K562 (cell line): Measurements from ENCODE around the gene TKT. TPM values are rescaled to one million over a fixed set of nuclear protein-coding genes. Genes with fewer than 3 reads are reported as not detected.
A peak's percentile ranks its signal among the peaks of the same experiment; 100 is the strongest.

Source experiments
- CXXC5 ChIP-seq: fragments of 250-450 bp; sonication (Bioruptor Pico); IDR thresholded peaks from 2 replicates; pipeline ENCODE4 v1.8.0; 2022; ENCODE audit warnings: inconsistent platforms, mild to moderate bottlenecking, moderate library complexity
- ESRRB ChIP-seq: fragments of 250-450 bp; sonication (Bioruptor Pico); IDR thresholded peaks from 2 replicates; pipeline ENCODE4 v1.5.0; 2020; ENCODE audit warnings: mild to moderate bottlenecking, moderate library complexity, borderline replicate concordance
- FOXM1 ChIP-seq, 2 experiments: fragments of 450-650 bp in 1 of 2; sonication (generic) in 1 of 2; formaldehyde crosslinking in 1 of 2; IDR thresholded peaks; 2 replicates each; pipeline versions ENCODE4 v1.6.1 to v1.9.0; 2017 to 2022; ENCODE audit warnings: low read depth in 2 of 2, mild to moderate bottlenecking in 2 of 2, missing genetic modification reagents in 1 of 2, moderate library complexity in 1 of 2
- HDAC1 ChIP-seq, 2 experiments: fragments of 450-650 bp; IDR thresholded peaks; 2 replicates each; pipeline ENCODE4 v1.6.1; 2016 to 2017; ENCODE audit warnings: inconsistent platforms in 1 of 2, mild to moderate bottlenecking in 1 of 2, moderate library complexity in 1 of 2
- JUN ChIP-seq, 2 experiments: sonication (generic) in 1 of 2; formaldehyde crosslinking in 1 of 2; IDR thresholded peaks; 2 replicates each; pipeline versions ENCODE4 v1.6.1 to v1.8.0; 2012 to 2022; ENCODE audit warnings: borderline replicate concordance in 2 of 2, mild to moderate bottlenecking in 2 of 2, improper control_type of control experiment in 1 of 2, low read depth in 1 of 2, low read length in 1 of 2, missing genetic modification reagents in 1 of 2
- MBD2 ChIP-seq: sonication (generic); IDR thresholded peaks from 2 replicates; pipeline ENCODE4 v1.6.1; 2016; ENCODE audit warnings: low read depth, borderline replicate concordance
- MCM5 ChIP-seq: fragments of 450-650 bp; IDR thresholded peaks from 2 replicates; pipeline ENCODE4 v1.6.1; 2016; ENCODE audit warnings: low read depth
- MECOM ChIP-seq: fragments of 250-450 bp; sonication (Bioruptor Pico); IDR thresholded peaks from 2 replicates; pipeline ENCODE4 v1.8.0; 2022; ENCODE audit warnings: inconsistent platforms
- RBM22 ChIP-seq: fragments of 200-400 bp; formaldehyde crosslinking; IDR thresholded peaks from 2 replicates; pipeline ENCODE4 v1.6.1; 2018; ENCODE audit warnings: low read length, low read depth; ENCODE audit not compliant: poor library complexity, severe bottlenecking
- RBM25 ChIP-seq: fragments of 200-400 bp; formaldehyde crosslinking; IDR thresholded peaks from 2 replicates; pipeline ENCODE4 v1.6.1; 2018; ENCODE audit warnings: low read length, low read depth, moderate library complexity; ENCODE audit not compliant: severe bottlenecking
- TARDBP ChIP-seq: fragments of 450-650 bp; IDR thresholded peaks from 2 replicates; pipeline ENCODE4 v1.6.1; 2016
- TEAD2 ChIP-seq: fragments of 450-650 bp; IDR thresholded peaks from 2 replicates; pipeline ENCODE4 v1.6.1; 2016; ENCODE audit warnings: missing genetic modification characterization, control low read depth, missing compliant biosample characterization
- ZBTB1 ChIP-seq: sonication (generic); formaldehyde crosslinking; IDR thresholded peaks from 2 replicates; pipeline ENCODE4 v1.8.1; 2023; ENCODE audit warnings: missing genetic modification reagents, low read depth, mild to moderate bottlenecking, borderline replicate concordance
- ZNF239 ChIP-seq: fragments of 250-450 bp; sonication (Bioruptor Pico); IDR thresholded peaks from 2 replicates; pipeline ENCODE4 v1.4.0; 2020; ENCODE audit warnings: mild to moderate bottlenecking
- ZNF589 ChIP-seq: fragments of 200-800 bp; sonication (Bioruptor generic); IDR thresholded peaks from 2 replicates; pipeline ENCODE4 v1.6.1; 2016; ENCODE audit warnings: low read depth, missing genetic modification characterization, missing compliant biosample characterization
- ZNF76 ChIP-seq: fragments of 250-450 bp; sonication (Bioruptor Pico); IDR thresholded peaks from 2 replicates; pipeline ENCODE4 v1.4.0; 2020; ENCODE audit warnings: mild to moderate bottlenecking, moderate library complexity, borderline replicate concordance
- polyA plus RNA-seq, 8 experiments: library from polyadenylated mRNA; depleted of rRNA in 4 of 8; stranded (reverse) in 5 of 8; unstranded in 3 of 8; fragments of >200 nt; fragmentation: Nextera tagmentation in 2 of 8; fragmentation: Illumina TruSeq in 1 of 8; extraction: Ambion mirVana in 2 of 8; extraction: Trizol in 1 of 8; gene quantifications; 2 replicates each; pipeline versions ENCODE4 v1.2.1 to v1.2.3, GENCODE V29; 2011 to 2014; ENCODE audit warnings: inconsistent platforms in 1 of 8, missing spikeins in 1 of 8
- total RNA-seq, 7 experiments: library from RNA; depleted of rRNA in 6 of 7; stranded (reverse); fragments of >200 nt in 6 of 7; fragmentation: Illumina TruSeq in 2 of 7; extraction: Trizol in 2 of 7; gene quantifications; 2 replicates each; pipeline versions ENCODE4 v1.2.1 to v1.2.3, GENCODE V29; 2011 to 2021; ENCODE audit warnings: low replicate concordance in 1 of 7
- TF ChIP-seq, protein P1 (sequence below): sonication (generic); formaldehyde crosslinking; IDR thresholded peaks from 2 replicates; pipeline ENCODE4 v1.8.0; 2022; ENCODE audit warnings: mild to moderate bottlenecking, missing genetic modification reagents
- TF ChIP-seq, protein P2 (sequence below): sonication (generic); formaldehyde crosslinking; IDR thresholded peaks from 2 replicates; pipeline ENCODE4 v1.8.1; 2023; ENCODE audit warnings: mild to moderate bottlenecking, missing genetic modification reagents
- TF ChIP-seq, protein P3 (sequence below), 2 experiments: fragments of 150-350 bp in 1 of 2; IDR thresholded peaks; 2 replicates each; pipeline ENCODE4 v1.6.1; 2012 to 2016; ENCODE audit warnings: low read depth in 2 of 2, low read length in 2 of 2, mild to moderate bottlenecking in 1 of 2, moderate library complexity in 1 of 2

The TKT gene
- total and polyA plus RNA-seq, 9 of the 15 experiments (the other 6 are each of a cell fraction or from before 2014, with no cell fraction given), result 58.1 to 401 (median 187) TPM

DNA sequence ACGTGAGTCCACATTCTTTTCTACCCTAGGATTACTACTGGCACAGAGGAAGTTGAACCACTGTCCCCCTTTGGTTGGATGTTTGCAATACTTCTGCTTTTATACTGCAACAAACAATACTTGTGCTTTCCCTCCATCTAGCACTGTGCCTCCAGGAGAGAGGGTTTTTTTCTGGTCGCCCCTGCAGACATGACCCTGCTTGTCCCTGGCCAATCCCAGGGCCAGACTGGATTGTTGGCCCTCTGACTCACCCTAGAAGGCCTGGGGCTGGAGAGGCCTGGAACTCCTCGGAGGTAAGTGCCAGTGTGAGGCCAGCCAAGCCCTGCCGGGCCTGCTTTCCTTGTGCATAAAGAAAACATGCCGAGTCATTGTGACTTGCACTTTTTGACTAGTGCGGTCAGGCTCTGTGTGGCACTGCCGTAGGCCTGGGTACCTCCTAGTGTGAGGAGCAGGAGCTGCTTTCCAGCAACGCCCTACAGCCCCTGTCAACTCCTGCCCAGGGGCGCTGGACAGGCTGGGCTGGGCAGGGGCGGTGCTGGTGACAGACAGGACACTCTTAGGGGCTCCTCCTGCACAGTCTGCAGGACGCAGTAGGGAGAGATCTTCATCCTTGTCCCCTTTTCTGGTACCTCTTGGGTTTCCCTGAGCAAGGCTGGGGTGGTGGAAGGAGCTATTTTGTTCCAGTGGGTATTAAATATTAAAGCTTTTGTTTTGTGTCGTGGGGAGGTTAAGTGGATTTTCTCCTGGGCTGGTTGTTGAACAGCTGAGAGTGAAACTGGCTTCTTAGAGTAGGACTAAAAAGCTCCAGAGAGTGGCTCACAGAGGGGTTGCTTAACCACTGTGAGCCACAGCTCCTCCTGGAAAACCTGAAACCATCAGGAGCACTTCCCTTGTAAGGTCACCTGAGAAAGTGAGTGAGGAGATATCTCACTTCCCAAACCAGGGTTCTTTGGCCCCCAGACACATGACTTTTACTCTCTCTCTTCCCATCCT lies 14.4 kb upstream of the TKT start (continued):
- TF ChIP-seq, protein P1, sequence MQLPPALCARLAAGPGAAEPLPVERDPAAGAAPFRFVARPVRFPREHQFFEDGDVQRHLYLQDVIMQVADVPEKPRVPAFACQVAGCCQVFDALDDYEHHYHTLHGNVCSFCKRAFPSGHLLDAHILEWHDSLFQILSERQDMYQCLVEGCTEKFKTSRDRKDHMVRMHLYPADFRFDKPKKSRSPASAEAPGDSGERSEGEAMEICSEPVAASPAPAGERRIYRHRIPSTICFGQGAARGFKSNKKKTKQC (CRISPR knock-in tag), result no peak
- TF ChIP-seq ZNF76 (CRISPR knock-in tag) (0 out of 2 replicates have a peak, but pooled peaks have one; percentile 82), ZNF589 (peak; percentile 95), MBD2 (0 out of 2 replicates have a peak, but pooled peaks have one; percentile 14), MECOM (CRISPR knock-in tag) (0 out of 2 replicates have a peak, but pooled peaks have one; percentile 4), RBM22 (no peak), TEAD2 (tag) (peak; percentile 47; the same call in 1 of the 2 replicates), TARDBP (no peak), HDAC1 (IDR thresholded peaks at IDR 0.05) (0 out of 4 replicates have a peak, but pooled peaks of 1 of the 2 experiments have one; percentile 12), MCM5 (no peak), RBM25 (no peak), CXXC5 (CRISPR knock-in tag) (peak; percentile 79), ZNF239 (CRISPR knock-in tag) (peak; percentile 60), ZBTB1 (CRISPR knock-in tag) (no peak), FOXM1 (IDR thresholded peaks at IDR 0.05; ENCODE audit: low read depth) (no peak), FOXM1 (CRISPR knock-in tag; IDR thresholded peaks at IDR 0.05; ENCODE audit: low read depth) (no peak), JUN (IDR thresholded peaks at IDR 0.05; ENCODE audit: borderline replicate concordance, low read depth, low read length) (peak; percentile 57; the same call in 1 of the 2 replicates), JUN (CRISPR knock-in tag; IDR thresholded peaks at IDR 0.05; ENCODE audit: borderline replicate concordance) (no peak), ESRRB (CRISPR knock-in tag) (no peak)
- TF ChIP-seq, protein P2, sequence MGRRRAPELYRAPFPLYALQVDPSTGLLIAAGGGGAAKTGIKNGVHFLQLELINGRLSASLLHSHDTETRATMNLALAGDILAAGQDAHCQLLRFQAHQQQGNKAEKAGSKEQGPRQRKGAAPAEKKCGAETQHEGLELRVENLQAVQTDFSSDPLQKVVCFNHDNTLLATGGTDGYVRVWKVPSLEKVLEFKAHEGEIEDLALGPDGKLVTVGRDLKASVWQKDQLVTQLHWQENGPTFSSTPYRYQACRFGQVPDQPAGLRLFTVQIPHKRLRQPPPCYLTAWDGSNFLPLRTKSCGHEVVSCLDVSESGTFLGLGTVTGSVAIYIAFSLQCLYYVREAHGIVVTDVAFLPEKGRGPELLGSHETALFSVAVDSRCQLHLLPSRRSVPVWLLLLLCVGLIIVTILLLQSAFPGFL (CRISPR knock-in tag), result no peak
- TF ChIP-seq, protein P3, sequence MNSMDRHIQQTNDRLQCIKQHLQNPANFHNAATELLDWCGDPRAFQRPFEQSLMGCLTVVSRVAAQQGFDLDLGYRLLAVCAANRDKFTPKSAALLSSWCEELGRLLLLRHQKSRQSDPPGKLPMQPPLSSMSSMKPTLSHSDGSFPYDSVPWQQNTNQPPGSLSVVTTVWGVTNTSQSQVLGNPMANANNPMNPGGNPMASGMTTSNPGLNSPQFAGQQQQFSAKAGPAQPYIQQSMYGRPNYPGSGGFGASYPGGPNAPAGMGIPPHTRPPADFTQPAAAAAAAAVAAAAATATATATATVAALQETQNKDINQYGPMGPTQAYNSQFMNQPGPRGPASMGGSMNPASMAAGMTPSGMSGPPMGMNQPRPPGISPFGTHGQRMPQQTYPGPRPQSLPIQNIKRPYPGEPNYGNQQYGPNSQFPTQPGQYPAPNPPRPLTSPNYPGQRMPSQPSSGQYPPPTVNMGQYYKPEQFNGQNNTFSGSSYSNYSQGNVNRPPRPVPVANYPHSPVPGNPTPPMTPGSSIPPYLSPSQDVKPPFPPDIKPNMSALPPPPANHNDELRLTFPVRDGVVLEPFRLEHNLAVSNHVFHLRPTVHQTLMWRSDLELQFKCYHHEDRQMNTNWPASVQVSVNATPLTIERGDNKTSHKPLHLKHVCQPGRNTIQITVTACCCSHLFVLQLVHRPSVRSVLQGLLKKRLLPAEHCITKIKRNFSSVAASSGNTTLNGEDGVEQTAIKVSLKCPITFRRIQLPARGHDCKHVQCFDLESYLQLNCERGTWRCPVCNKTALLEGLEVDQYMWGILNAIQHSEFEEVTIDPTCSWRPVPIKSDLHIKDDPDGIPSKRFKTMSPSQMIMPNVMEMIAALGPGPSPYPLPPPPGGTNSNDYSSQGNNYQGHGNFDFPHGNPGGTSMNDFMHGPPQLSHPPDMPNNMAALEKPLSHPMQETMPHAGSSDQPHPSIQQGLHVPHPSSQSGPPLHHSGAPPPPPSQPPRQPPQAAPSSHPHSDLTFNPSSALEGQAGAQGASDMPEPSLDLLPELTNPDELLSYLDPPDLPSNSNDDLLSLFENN (IDR thresholded peaks at IDR 0.05; ENCODE audit: low read depth in 2 of 2, low read length in 2 of 2), result no peak
